ENCODE measurements around the gene PRR11.
"Not testable (repeated sequence)": the region's sequence is repeated elsewhere in the genome, so short reads cannot be mapped to it uniquely, and the experiment has no call there.

Gene PRR11

DNA sequence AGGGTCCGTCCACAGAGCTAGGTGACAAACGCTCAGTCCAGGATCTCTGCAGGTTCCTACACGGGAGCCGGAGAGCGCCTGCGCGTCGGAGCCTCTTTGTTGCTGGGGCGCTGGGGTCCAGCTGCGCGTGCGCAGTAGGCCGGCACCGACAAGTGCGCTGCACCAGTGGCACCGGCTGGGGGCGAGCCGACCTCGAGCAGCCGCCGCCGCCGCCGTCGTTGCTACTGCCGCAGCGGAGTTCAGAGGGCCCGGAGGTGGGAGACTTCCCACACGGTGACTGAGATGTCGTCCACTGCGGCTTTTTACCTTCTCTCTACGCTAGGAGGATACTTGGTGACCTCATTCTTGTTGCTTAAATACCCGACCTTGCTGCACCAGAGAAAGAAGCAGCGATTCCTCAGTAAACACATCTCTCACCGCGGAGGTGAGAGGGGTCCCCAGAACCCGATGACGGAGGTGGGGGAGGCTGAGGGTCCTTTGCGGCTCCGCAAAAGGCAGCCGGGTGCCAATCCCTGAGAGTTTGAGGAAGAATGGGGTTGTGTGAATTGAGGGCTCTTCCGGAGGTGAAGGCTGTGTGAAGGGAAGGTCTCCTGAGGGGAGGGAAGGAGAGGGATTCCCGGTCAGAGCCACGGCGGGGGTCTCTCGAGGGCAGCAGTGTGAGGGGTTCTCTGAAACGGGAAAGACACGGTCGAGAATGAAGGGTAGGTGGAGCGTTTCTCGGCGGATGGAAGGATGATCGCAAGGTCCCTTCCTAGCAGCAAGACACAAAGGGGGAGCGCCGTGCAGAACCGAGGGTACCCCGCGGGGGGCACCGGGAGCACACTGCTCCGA is 65.0 kb downstream of the PRR11 start, which contains the start of gene GDPD1:
Gene GDPD1, plus strand, starts transcription at position 184 of the 831 bp plus-strand sequence. Its CDS starts 99 bp downstream, at position 283.
- Histone ChIP-seq H3K4me1 (ENCODE audit: insufficient read depth, low read length) (peaks cover 3% of the 10 kb centered on the region; the same call in 1 of the 2 replicates), H3K9ac (ENCODE audit: low read depth, low read length) (peak within 1 kb of the TSS; percentile 75), H3K27ac (ENCODE audit: low read depth, low read length) (peak within 1 kb of the TSS; percentile 62), H3K36me3 (ENCODE audit: insufficient read depth, low read length) (no peaks in the 10 kb centered on the region), H3K4me3 (ENCODE audit: low read length) (peak within 1 kb of the TSS; percentile 89), H3K27me3 (ENCODE audit: insufficient read depth, low read length) (peaks cover 7% of the 10 kb centered on the region), H3K9me3 (ENCODE audit: insufficient read depth, low read depth, low read length) (no peaks in the 10 kb centered on the region)
- WGBS: under 1% methylated on average over 60 of the region's 60 CpGs

DNA sequence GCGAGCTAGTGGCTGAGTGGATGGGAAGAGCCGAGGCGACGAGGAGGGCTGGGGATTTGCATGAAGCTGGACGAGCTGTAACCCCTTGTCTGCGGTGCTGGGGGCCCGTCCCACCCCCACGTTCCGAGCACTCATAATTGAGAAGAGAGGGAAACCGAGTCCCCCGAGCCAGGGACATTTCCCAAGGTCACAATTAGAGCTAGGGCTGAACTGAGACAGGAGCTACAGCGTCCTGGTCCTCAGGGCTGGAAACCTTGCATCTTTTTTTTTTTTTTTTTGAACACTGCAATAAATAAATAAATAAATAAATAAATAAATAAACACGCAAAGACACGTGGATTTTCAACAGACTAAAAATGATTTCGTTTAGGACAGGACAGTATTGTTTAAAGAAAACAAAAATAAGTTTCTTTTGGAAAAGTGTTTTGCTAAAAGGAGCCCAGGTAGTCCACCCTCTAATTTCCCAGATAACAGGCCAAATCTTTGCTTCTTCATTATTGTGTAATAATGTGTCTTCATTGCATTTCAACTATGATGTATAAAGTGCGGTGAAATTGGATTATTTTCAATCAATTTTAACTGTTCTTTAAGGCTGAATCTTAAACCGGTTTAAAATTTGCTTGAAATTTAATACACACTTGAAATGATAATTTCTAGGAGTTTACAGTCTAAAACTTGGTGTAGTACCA is 65.8 kb downstream of the PRR11 start:
- no peaks in the 10 kb centered on the region for H3K36me3 ChIP-seq (ENCODE audit: insufficient read depth, low read length)
- H3K27ac ChIP-seq (ENCODE audit: low read depth, low read length): no peak overlapping the region
- H3K27me3 ChIP-seq (ENCODE audit: insufficient read depth, low read length): peaks cover 7% of the 10 kb centered on the region
- peaks cover 3% of the 10 kb centered on the region; the same call in 1 of the 2 replicates for H3K4me1 ChIP-seq (ENCODE audit: insufficient read depth, low read length)
- 4% methylated on average over 13 of the region's 17 CpGs for WGBS
- H3K9me3 ChIP-seq (ENCODE audit: insufficient read depth, low read depth, low read length): no peaks in the 10 kb centered on the region
- H3K9ac ChIP-seq (ENCODE audit: low read depth, low read length): peak overlapping the region; percentile 75
- peak overlapping the region; percentile 89 for H3K4me3 ChIP-seq (ENCODE audit: low read length)

DNA sequence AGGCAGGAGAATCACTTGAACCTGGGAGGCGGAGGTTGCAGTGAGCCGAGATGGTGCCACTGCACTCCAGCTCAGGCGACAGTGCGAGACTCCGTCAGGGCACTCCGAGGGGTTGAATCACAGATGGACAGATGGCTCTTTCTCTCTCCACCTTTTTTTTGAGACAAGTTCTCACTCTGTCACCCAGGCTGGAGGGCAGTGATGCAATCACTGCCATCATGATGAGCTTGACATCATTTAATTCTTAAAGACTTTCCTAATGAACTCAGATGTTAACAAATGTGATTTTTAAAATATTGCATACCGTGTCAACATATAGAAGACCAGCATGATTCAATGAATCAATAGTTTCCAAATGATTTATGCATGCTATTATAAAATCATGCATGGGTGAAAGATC is 68.3 kb downstream of the PRR11 start:
- 97% methylated on average over 6 of the region's 7 CpGs for WGBS
- Histone ChIP-seq H3K27me3 (ENCODE audit: insufficient read depth, low read length) (peaks cover 7% of the 10 kb centered on the region), H3K9ac (ENCODE audit: low read depth, low read length) (no peak overlapping the region), H3K27ac (ENCODE audit: low read depth, low read length) (no peak overlapping the region), H3K4me1 (ENCODE audit: insufficient read depth, low read length) (peaks cover 3% of the 10 kb centered on the region; the same call in 1 of the 2 replicates), H3K4me3 (ENCODE audit: low read length) (no peak overlapping the region), H3K36me3 (ENCODE audit: insufficient read depth, low read length) (no peaks in the 10 kb centered on the region), H3K9me3 (ENCODE audit: insufficient read depth, low read depth, low read length) (no peaks in the 10 kb centered on the region)

DNA sequence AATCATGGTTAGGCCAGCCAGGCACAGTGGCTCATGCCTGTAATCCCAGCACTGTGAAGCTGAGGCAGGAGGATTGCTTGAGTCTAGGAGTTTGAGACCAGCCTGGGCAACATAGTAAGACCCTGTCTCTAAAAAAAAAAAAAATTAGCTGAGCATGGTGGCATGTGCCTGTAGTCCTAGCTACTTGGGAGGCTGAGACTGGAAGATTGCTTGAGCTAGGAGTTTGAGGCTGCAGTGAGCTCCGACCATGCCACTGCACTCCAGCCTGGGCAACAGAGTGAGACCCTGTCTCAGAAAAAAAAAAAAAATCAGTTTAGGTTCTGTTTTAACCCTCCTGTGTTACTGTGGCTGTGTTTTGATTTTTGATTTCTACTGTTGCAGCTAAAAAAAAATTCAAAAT is 73.0 kb downstream of the PRR11 start:
- not testable (repeated sequence) for H3K27ac ChIP-seq (ENCODE audit: low read depth, low read length); H3K36me3 ChIP-seq (ENCODE audit: insufficient read depth, low read length); H3K4me1 ChIP-seq (ENCODE audit: insufficient read depth, low read length); H3K9me3 ChIP-seq (ENCODE audit: insufficient read depth, low read depth, low read length); H3K4me3 ChIP-seq (ENCODE audit: low read length); H3K9ac ChIP-seq (ENCODE audit: low read depth, low read length); H3K27me3 ChIP-seq (ENCODE audit: insufficient read depth, low read length)
- WGBS: 98% methylated on average over 1 of the region's 1 CpG

DNA sequence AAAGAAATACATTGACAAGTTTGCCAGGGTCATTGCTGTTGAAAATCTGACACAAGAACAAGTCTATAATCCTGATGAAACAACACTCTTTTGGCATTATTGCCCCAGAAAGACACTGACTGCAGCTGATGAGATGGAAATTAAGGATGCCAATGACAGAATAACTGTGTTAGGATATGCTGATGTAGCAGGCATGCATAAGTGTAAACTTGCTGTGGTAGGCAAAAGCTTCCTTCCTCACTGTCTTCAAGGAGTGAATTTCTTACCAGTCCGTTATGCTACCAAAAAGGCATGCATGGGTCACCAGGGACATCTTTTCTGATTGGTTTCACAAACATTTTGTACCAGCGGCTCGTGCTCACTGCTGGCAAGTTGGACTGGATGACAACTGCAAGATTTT is 75.2 kb downstream of the PRR11 start:
- WGBS: 93% methylated on average over 3 of the region's 3 CpGs
- H3K9ac ChIP-seq (ENCODE audit: low read depth, low read length): no peak overlapping the region

DNA sequence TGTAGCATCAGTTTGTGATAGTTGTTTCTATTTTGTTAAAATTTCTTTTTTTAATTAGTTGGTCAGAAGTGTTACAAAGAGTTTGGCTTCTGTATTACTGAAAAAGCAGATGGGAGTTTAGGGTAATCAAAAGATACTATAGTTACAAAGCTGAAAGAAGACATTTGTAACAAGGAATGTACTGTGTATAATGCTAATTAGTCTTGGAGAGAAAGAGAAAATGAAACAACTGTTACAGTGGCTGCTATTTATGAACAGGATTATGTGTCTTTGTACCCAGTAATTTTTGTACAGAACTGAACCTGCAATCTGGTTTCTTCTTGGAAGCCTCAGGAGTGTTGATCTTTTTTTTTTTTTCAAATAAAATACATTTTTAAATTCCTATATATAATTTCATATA is 79.1 kb downstream of the PRR11 start:
- H3K9me3 ChIP-seq (ENCODE audit: insufficient read depth, low read depth, low read length): no peaks in the 10 kb centered on the region
- H3K27ac ChIP-seq (ENCODE audit: low read depth, low read length): no peak overlapping the region
- H3K4me3 ChIP-seq (ENCODE audit: low read length): no peak overlapping the region
- no peak overlapping the region for H3K9ac ChIP-seq (ENCODE audit: low read depth, low read length)
- no peaks in the 10 kb centered on the region for H3K27me3 ChIP-seq (ENCODE audit: insufficient read depth, low read length)
- no peaks in the 10 kb centered on the region for H3K4me1 ChIP-seq (ENCODE audit: insufficient read depth, low read length)
- no peaks in the 10 kb centered on the region for H3K36me3 ChIP-seq (ENCODE audit: insufficient read depth, low read length)

More for the DNA sequence above, 75.2 kb downstream of the PRR11 start:
- Histone ChIP-seq H3K4me1 (ENCODE audit: insufficient read depth, low read length) (no peaks in the 10 kb centered on the region), H3K27ac (ENCODE audit: low read depth, low read length) (no peak overlapping the region), H3K27me3 (ENCODE audit: insufficient read depth, low read length) (no peaks in the 10 kb centered on the region), H3K36me3 (ENCODE audit: insufficient read depth, low read length) (no peaks in the 10 kb centered on the region), H3K9me3 (ENCODE audit: insufficient read depth, low read depth, low read length) (no peaks in the 10 kb centered on the region), H3K4me3 (ENCODE audit: low read length) (no peak overlapping the region)

DNA sequence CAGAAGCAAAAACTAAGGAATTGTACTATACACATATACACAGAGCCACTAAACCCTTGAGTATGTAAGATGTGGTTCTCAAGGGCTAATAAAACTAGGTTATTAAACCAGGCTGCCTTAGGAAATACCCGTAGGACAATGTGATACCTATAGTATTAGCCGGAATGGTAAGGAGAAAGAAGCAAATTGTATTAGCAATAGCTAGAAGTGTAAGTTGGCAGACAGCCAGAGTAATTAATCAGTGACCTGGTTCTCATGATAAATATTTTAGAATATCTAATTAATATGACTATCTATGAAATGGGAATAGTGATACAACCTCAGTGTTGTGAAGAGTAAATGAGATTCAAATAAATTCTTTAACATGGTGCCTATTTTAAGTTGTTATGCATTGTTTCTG is 83.4 kb downstream of the PRR11 start:
- no peaks in the 10 kb centered on the region for H3K4me1 ChIP-seq (ENCODE audit: insufficient read depth, low read length)
- no peak overlapping the region for H3K9ac ChIP-seq (ENCODE audit: low read depth, low read length)
- H3K4me3 ChIP-seq (ENCODE audit: low read length): no peak overlapping the region
- no peaks in the 10 kb centered on the region for H3K27me3 ChIP-seq (ENCODE audit: insufficient read depth, low read length)
- H3K9me3 ChIP-seq (ENCODE audit: insufficient read depth, low read depth, low read length): no peaks in the 10 kb centered on the region
- H3K36me3 ChIP-seq (ENCODE audit: insufficient read depth, low read length): no peaks in the 10 kb centered on the region
- WGBS: 95% methylated on average over 2 of the region's 2 CpGs
- H3K27ac ChIP-seq (ENCODE audit: low read depth, low read length): no peak overlapping the region

DNA sequence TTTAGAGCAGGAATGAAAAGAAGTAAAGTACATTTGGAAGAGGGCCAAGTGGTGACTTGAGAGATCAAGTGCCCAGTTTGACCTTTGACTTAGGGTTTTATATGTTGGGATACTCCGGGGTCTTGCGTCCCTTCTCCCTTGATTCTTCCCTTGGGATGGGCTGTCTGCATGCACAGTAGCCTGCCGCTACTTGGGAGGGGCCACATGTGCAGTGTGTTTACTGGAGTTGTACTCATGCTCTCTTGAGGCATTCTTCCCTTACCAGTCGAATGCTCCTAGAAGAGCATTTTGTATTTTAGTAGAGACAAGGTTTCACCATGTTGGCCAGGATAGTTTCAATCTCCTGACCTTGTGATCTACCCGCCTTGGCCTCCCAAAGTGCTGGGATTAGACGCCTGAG is 88.5 kb downstream of the PRR11 start:
- H3K9ac ChIP-seq (ENCODE audit: low read depth, low read length): no peak overlapping the region
- no peak overlapping the region for H3K27ac ChIP-seq (ENCODE audit: low read depth, low read length)
- no peaks in the 10 kb centered on the region for H3K9me3 ChIP-seq (ENCODE audit: insufficient read depth, low read depth, low read length)
- no peaks in the 10 kb centered on the region; the same call in 1 of the 2 replicates for H3K36me3 ChIP-seq (ENCODE audit: insufficient read depth, low read length)
- no peaks in the 10 kb centered on the region for H3K4me1 ChIP-seq (ENCODE audit: insufficient read depth, low read length)
- H3K27me3 ChIP-seq (ENCODE audit: insufficient read depth, low read length): no peaks in the 10 kb centered on the region
- WGBS: 95% methylated on average over 6 of the region's 6 CpGs
- no peak overlapping the region for H3K4me3 ChIP-seq (ENCODE audit: low read length)

Data from HUES64 (cell line).